Heart right ventricle (tissue), 16 donors: Measurements from ENCODE around the gene LHPP. TPM values are rescaled to one million over a fixed set of nuclear protein-coding genes. Genes with fewer than 3 reads are reported as not detected.
A peak's percentile ranks its signal among the peaks of the same experiment; 100 is the strongest.

ENCODE experiments used
- ATAC-seq, 8 donors: fragments of 200-7000 bp; cut with Tn5 transposase; one replicate each; pipeline ENCODE4 v1.9.1; 2020; ENCODE audit warnings: mild to moderate bottlenecking in 8 of 8, moderate library complexity in 8 of 8, moderate number of reproducible peaks in 1 of 8
- DNase-seq, 2 donors: peaks; one replicate each; pipeline ENCODE4 v3.0.0-alpha.2; 2020
- H3K27ac ChIP-seq, 10 donors: fragments of 200-600 bp; sonication (generic) in 2 of 10; one replicate each; pipeline versions ENCODE4 v1.5.0 to v1.8.0; 2020 to 2022; ENCODE audit warnings: mild to moderate bottlenecking in 3 of 10
- H3K27me3 ChIP-seq, 7 donors: fragments of 200-600 bp; one replicate each; pipeline ENCODE4 v1.8.0; 2021 to 2022; ENCODE audit warnings: mild to moderate bottlenecking in 2 of 7
- H3K36me3 ChIP-seq, 9 donors: fragments of 200-600 bp; sonication (generic) in 1 of 9; one replicate each; pipeline versions ENCODE4 v1.5.0 to v1.8.0; 2020 to 2022; ENCODE audit warnings: mild to moderate bottlenecking in 2 of 9
- H3K4me1 ChIP-seq, 9 donors: fragments of 200-600 bp; sonication (generic) in 1 of 9; one replicate each; pipeline versions ENCODE4 v1.5.0 to v1.8.0; 2020 to 2022; ENCODE audit warnings: mild to moderate bottlenecking in 4 of 9
- H3K4me3 ChIP-seq, 10 donors: fragments of 200-600 bp; sonication (generic) in 2 of 10; one replicate each; pipeline versions ENCODE4 v1.5.0 to v1.8.0; 2020 to 2022; ENCODE audit warnings: mild to moderate bottlenecking in 7 of 10, moderate library complexity in 2 of 10
- H3K9me3 ChIP-seq, 11 donors: fragments of 200-600 bp in 10 of 11; sonication (generic) in 2 of 11; one replicate each; pipeline versions ENCODE4 v1.5.0 to v1.8.0; 2013 to 2022; ENCODE audit warnings: mild to moderate bottlenecking in 2 of 11, control low read depth in 1 of 11, moderate library complexity in 1 of 11
- WGBS, 2 donors: extraction: QIAGEN DNeasy Blood & Tissue Kit; methylation state at CpG; one replicate each; pipeline ENCODE4 v1.1.7; 2013; ENCODE audit warnings: inconsistent platforms in 1 of 2; 5-methylcytosine and 5-hydroxymethylcytosine counted together
- intact Hi-C, 10 donors: fragments of 100-400 bp; cut with DNase I; formaldehyde crosslinking; loops; one replicate each; pipeline versions ENCODE4 v1.11.1 to v1.14.2; 2022
- polyA plus RNA-seq, 2 donors: library from polyadenylated mRNA; stranded (reverse); fragments of 200-250 nt; gene quantifications; one replicate each; pipeline ENCODE4 v1.2.3, GENCODE V29; 2013
- total RNA-seq, 10 donors: library from RNA; stranded (reverse); fragmentation: NEBNext Ultra II Directional in 3 of 10; extraction: Animal tissue kit (Norgen Biotek cat#: 25700) in 3 of 10; gene quantifications; one replicate each; pipeline versions ENCODE4 v1.2.1 to v1.2.4, GENCODE V29; 2021 to 2023
- TF ChIP-seq, protein P1 (sequence below), 9 donors: fragments of 200-600 bp; sonication (generic) in 2 of 9; IDR thresholded peaks; one replicate each; pipeline versions ENCODE4 v1.5.0 to v1.8.0; 2021 to 2022; ENCODE audit warnings: antibody characterized with exemption in 9 of 9, mild to moderate bottlenecking in 5 of 9, moderate library complexity in 1 of 9
- donor health status: Arrhythmogenic right ventricular cardiomyopathy.
- donor health status: ischemic (EF 13 %, LVEDD 7.1; RV severe dilation, severe dysfunction).
- donor health status: healthy with polysubstance abuse.
- donor health status: DM: no; HTN: yes; CAD: no.
- donor health status: DM: no; HTN: no; CAD: no.
- donor health status: ischemic (EF 25% LVEDD 6.9; RV normal size, moderate dysfunction).
- donor health status: ischemic (EF 25% LVEDD 5.7; RV mildly dilated, moderate dysfunction).
- donor health status: healthy.
- donor health status: DM: yes; HTN: yes; CAD: no.
- donor health status: Ischemic cardiomyopathy.
- donor health status: ischemic (EF 35%, LVEDD 5.7; RV mildly dilated, moderate dysfunction).
- donor health status: nonischemic (EF 11% LVEDD 7.7; RV severe dilation, severe dysfunction).
- donor health status: DM: yes; HTN: yes; CAD: no.
- donor health status: PGD.
- donor health status: ischemic (EF 29% LVEDD 5.4; RV normal size, mild dysfunction).
- donor health status: nonischemic (EF 23%, LVEDD 6.1; RV moderate dilation, normal function).

LHPP gene
- total and polyA plus RNA-seq, 12 donors = 4.2 to 20.5 (median 11.7) TPM

DNA sequence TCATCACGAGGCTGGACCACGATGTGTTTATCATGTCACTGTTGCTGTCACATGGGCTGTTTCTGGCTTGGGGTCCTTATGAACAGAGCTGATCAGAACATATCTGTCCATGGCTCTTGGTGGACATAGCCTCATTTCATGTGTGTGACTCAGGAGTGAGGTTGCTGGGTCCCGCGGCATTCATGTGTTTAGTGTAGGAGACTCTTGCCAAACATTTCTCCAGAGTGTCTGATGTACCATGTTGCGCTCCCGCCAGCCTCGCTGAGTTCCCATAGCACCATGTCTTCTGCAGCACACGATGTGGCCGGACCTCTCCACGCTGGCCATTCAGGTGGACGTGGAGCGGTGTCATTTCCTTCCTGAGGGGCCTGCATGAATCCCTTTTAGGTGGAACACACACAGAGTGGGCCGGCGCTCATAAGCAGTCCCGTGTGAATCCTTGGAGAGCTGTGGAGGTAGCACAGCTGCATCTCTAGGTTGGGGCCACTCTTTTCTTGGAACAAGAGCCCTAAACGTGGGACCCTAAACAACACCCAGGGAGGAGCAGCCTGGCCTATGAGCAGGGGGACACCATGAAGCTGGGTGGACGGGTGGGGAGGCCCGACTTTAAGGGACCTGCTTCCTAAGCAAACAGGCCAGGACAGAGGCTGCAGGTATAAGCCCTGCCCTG is 134.6 kb downstream of the LHPP start:
- Histone ChIP-seq H3K4me1 (no peaks in the 10 kb centered on the region), H3K36me3 (no peaks in the 10 kb centered on the region), H3K9me3 (peaks cover 0 to 9% (median 0%) of the 10 kb centered on the region in 11 donors), H3K27me3 (no peaks in the 10 kb centered on the region), H3K4me3 (no peak overlapping the region), H3K27ac (no peak overlapping the region)
- no peak for ATAC-seq
- 83 to 90% methylated on average over 18 of the region's 18 CpGs for WGBS, 2 donors
- TF ChIP-seq, protein P1, sequence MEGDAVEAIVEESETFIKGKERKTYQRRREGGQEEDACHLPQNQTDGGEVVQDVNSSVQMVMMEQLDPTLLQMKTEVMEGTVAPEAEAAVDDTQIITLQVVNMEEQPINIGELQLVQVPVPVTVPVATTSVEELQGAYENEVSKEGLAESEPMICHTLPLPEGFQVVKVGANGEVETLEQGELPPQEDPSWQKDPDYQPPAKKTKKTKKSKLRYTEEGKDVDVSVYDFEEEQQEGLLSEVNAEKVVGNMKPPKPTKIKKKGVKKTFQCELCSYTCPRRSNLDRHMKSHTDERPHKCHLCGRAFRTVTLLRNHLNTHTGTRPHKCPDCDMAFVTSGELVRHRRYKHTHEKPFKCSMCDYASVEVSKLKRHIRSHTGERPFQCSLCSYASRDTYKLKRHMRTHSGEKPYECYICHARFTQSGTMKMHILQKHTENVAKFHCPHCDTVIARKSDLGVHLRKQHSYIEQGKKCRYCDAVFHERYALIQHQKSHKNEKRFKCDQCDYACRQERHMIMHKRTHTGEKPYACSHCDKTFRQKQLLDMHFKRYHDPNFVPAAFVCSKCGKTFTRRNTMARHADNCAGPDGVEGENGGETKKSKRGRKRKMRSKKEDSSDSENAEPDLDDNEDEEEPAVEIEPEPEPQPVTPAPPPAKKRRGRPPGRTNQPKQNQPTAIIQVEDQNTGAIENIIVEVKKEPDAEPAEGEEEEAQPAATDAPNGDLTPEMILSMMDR (IDR thresholded peaks at IDR 0.05) = no peak
- intact Hi-C loops = no loop called here
- no peak for DNase-seq

GRCh38 chr10:124596962-124597845 is 135.6 kb downstream of the LHPP start:
- WGBS, 2 donors = 88 to 90% methylated on average over 21 of the region's 21 CpGs
- TF ChIP-seq, protein P1 (IDR thresholded peaks at IDR 0.05) = no peak
- intact Hi-C loops = no loop called here
- Histone ChIP-seq H3K4me1 (no peaks in the 10 kb centered on the region), H3K27ac (no peak overlapping the region), H3K9me3 (no peaks in the 10 kb centered on the region), H3K4me3 (no peak overlapping the region), H3K36me3 (no peaks in the 10 kb centered on the region), H3K27me3 (no peaks in the 10 kb centered on the region)
- ATAC-seq (no peak), DNase-seq (no peak)

DNA sequence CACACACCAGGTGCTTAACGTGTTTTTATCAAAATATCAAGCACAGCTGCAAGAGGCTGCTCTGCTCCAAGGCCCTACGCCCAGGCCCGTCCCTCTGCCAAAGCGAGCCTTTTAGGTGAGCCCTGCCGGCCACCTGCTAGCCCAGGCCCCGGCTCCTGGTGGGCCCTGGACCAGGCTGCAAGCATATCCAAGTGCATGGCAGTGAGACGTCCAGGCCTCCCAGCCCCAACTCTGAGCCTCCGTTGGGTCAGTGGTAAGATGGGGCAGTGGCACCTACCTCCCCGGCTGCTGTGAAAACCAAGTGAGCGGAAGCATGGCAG is 136.2 kb downstream of the LHPP start:
- Histone ChIP-seq H3K9me3 (no peaks in the 10 kb centered on the region), H3K27me3 (no peaks in the 10 kb centered on the region), H3K4me3 (no peak overlapping the region), H3K36me3 (no peaks in the 10 kb centered on the region), H3K4me1 (no peaks in the 10 kb centered on the region), H3K27ac (no peak overlapping the region)
- DNase-seq = no peak
- intact Hi-C loops = no loop called here
- TF ChIP-seq, protein P1 (IDR thresholded peaks at IDR 0.05) = no peak
- whole genome bisulfite sequencing, 2 donors = 94 to 97% methylated on average over 10 of the region's 10 CpGs
- no peak for ATAC-seq

GRCh38 chr10:124598196-124598595 is 136.6 kb downstream of the LHPP start:
- Histone ChIP-seq H3K4me3 (no peak overlapping the region), H3K36me3 (no peaks in the 10 kb centered on the region), H3K27me3 (no peaks in the 10 kb centered on the region), H3K4me1 (no peaks in the 10 kb centered on the region), H3K27ac (no peak overlapping the region), H3K9me3 (no peaks in the 10 kb centered on the region)
- TF ChIP-seq, protein P1 (IDR thresholded peaks at IDR 0.05) = no peak
- DNase-seq (no peak), ATAC-seq (peak in 1 of 8 donors; percentile 13)
- intact Hi-C loops = no loop called here
- WGBS, 2 donors = 96% methylated on average over 6 of the region's 6 CpGs
